ENCODE data around the gene IGHMBP2. TPM values are rescaled to one million over a fixed set of nuclear protein-coding genes. Genes with fewer than 3 reads are reported as not detected.
"Not testable (repeated sequence)": the region's sequence is repeated elsewhere in the genome, so short reads cannot be mapped to it uniquely, and the experiment has no call there.

The IGHMBP2 gene
- total and polyA plus RNA-seq, 2 experiments from 2014 or later: 14.3 to 27.7 TPM

DNA sequence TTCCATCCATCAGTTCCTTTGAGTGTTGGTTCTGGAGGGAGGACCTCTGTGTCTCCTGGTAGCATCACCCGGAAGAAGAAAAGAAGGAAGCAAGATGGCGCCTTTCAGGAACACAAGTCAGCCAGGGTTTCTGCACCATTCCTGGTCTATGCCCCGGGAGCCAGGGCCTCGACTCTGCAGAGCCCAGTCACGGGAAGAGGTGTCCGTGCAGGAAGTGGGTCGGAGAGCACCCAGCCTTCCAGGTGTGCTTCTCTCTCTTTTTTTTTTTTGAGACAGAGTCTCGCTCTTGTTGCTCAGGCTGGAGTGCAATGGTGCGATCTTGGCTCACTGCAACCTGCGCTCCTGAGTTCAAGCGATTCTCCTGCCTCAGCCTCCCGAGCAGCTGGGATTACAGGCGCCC is 21.3 kb upstream of the IGHMBP2 start (continued):
- TF ChIP-seq CREB1 (CRISPR knock-in tag; IDR thresholded peaks at IDR 0.05; ENCODE audit: low read depth) (no peak), JUNB (IDR thresholded peaks at IDR 0.05; ENCODE audit: unreplicated experiment) (no peak), NANOG (IDR thresholded peaks at IDR 0.05; ENCODE audit: borderline replicate concordance) (no peak), STAT1 (IDR thresholded peaks at IDR 0.05; ENCODE audit: unreplicated experiment) (no peak), CTCF (conservative IDR thresholded peaks at IDR 0.05; ENCODE audit: low read depth in 2 of 2) (no peak)

- H3K27ac Mint-ChIP-seq; H3K27me3 Mint-ChIP-seq (ENCODE audit: insufficient read depth, low read depth, poor library complexity); ATAC-seq: not testable (repeated sequence)
Observed at GRCh38 chr11:68884827-68885226, 18.9 kb upstream of the IGHMBP2 start.

DNA sequence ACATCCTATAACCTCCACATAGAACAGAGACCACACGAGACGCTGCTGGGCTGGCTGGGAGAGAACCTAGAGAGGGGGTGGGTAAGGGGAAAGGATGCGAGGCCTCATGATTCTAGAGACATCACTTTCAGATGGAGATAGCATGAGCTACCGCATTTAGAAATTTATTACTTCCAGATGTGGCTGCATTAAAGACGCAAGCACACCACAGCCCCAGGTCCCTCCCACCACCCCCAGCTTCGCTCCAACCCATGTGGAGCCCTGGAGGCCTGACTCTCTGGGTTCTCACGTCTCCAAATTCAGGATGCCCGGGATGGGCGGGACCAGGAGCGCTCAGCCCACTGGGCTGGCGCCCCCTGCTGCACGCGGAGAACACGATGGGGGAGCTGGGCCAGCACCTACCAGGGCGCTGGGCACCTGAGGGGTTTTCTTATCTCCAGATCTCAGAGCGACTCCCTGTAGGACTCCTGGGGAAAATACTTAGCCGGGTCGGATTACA is 13.7 kb upstream of the IGHMBP2 start:
- Histone ChIP-seq H3K27me3 (ENCODE audit: insufficient read depth) (no peaks in the 10 kb centered on the region), H3F3A (replicated peaks; ENCODE audit: low read depth) (0 out of 2 replicates have a peak, but pooled peaks cover 6% of the 10 kb centered on the region), H4K20me1 (replicated peaks; ENCODE audit: insufficient read depth) (peaks cover 32% of the 10 kb centered on the region), H3K27ac (ENCODE audit: low read depth) (no peak overlapping the region), H3K4me1 (ENCODE audit: insufficient read depth) (peaks cover 6% of the 10 kb centered on the region; the same call in 1 of the 2 replicates), H2AFZ (no peak overlapping the region), H3K79me2 (replicated peaks; ENCODE audit: insufficient read depth) (no peaks in the 10 kb centered on the region), H3K4me3 (no peak overlapping the region), H3K36me3 (ENCODE audit: insufficient read depth) (peaks cover 19% of the 10 kb centered on the region), H3K4me2 (no peak overlapping the region), H3K9me2 (ENCODE audit: insufficient read depth) (no peaks in the 10 kb centered on the region)
- peak; percentile 98 for ATAC-seq
- H3K4me1 Mint-ChIP-seq: peaks cover 8% of the 10 kb centered on the region
- no peaks in the 10 kb centered on the region for H3K9me3 Mint-ChIP-seq
- peaks cover 34% of the 10 kb centered on the region for H3K36me3 Mint-ChIP-seq (ENCODE audit: low read depth)
- peak; percentile 89 for DNase-seq (ENCODE audit: low spot score)
- no peak overlapping the region for H3K27ac Mint-ChIP-seq
- peaks cover 8% of the 10 kb centered on the region for H3K27me3 Mint-ChIP-seq (ENCODE audit: insufficient read depth, low read depth, poor library complexity)
- H3K4me3 Mint-ChIP-seq: no peak overlapping the region
- TF ChIP-seq STAT1 (IDR thresholded peaks at IDR 0.05; ENCODE audit: unreplicated experiment) (no peak), CTCF (conservative IDR thresholded peaks at IDR 0.05; ENCODE audit: low read depth in 2 of 2) (peak; percentile 84 to 86)

More at GRCh38 chr11:68884827-68885226, 18.9 kb upstream of the IGHMBP2 start:
- H3K9me2 ChIP-seq (ENCODE audit: insufficient read depth); H3K27me3 ChIP-seq (ENCODE audit: insufficient read depth); H3F3A ChIP-seq (replicated peaks; ENCODE audit: low read depth); DNase-seq (ENCODE audit: low spot score); H3K27ac ChIP-seq (ENCODE audit: low read depth); H3K4me3 ChIP-seq; H3K79me2 ChIP-seq (replicated peaks; ENCODE audit: insufficient read depth); H3K4me1 Mint-ChIP-seq; H3K36me3 ChIP-seq (ENCODE audit: insufficient read depth); H3K4me2 ChIP-seq; H3K9me3 Mint-ChIP-seq; H3K4me3 Mint-ChIP-seq; H2AFZ ChIP-seq; H3K36me3 Mint-ChIP-seq (ENCODE audit: low read depth); H4K20me1 ChIP-seq (replicated peaks; ENCODE audit: insufficient read depth); H3K4me1 ChIP-seq (ENCODE audit: insufficient read depth): not testable (repeated sequence)
